GM21526 (cell line): Measurements from ENCODE around the gene PAX9.

Experiments used
- ATAC-seq: cut with Tn5 transposase; IDR thresholded peaks from one replicate; pipeline ENCODE4 v1.9.1; 2021; ENCODE audit warnings: moderate library complexity; ENCODE audit not compliant: unreplicated experiment, low FRiP score

Gene PAX9

DNA sequence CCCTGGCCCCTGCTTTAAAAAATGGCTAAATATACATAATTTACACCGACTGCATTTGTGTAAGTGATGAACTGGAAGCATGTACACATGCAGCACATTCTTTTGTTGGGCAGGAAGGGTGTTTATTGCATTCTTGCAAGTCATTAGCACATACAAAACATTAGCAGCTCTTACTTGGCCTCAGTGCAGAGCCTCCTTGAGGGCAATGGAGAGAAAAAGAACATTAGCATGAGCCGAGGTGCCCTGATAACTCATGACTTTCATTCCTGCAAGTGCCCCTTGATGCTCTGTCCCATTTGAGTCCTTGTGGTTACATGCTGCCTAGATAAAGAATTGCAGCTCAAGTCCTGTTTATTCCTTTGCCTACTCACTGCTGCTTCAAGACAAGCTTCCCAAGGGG lies 61.9 kb downstream of the PAX9 start:
- no peak for ATAC-seq

DNA sequence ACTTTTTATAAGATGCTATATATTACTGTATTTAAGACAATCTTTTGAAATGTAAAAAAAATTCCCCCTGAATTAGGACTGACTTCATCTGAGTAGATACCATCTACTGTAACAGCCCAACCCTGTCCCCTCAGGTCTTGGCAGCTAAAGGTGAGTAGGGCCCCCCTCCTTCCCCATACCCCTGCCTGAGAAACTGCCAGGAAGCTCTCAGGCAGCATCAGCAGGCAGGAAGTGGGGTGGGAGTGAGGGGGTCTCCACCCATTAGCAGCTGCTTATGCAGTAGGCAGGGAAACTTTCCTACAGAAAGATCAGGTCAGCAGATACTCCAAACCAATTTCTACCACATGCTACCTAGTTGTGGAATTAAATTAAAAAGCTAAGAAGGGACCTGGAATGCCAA lies 62.5 kb downstream of the PAX9 start:
- ATAC-seq: no peak

DNA sequence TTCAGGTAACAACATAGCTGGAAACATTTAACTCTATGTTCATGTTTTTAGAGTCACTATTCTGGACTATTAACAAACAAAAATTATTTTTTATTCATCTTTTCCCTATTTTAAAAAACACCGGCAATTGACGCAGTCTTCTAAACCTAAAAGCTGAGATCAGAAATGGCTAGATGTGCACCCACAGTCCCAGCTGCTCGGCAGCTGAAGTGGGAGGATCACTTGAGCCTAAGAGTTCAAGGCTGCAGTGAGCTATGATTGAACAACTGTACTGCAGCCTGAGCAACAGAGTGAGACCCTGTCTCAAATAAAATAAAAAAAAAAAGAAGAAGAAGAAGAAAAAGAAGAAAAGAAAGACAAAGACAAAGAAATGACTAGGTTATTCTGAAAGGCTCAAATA lies 64.5 kb downstream of the PAX9 start:
- ATAC-seq: no peak
